Bronchial smooth muscle cell (primary cell): ENCODE measurements around the gene PRICKLE4. TPM values are rescaled to one million over a fixed set of nuclear protein-coding genes. Genes with fewer than 3 reads are reported as not detected.

Experiments used
- total RNA-seq: library from RNA; depleted of rRNA; stranded (reverse); fragments of >200 nt; gene quantifications from 2 replicates; pipeline ENCODE4 v1.2.1, GENCODE V29; 2014

Gene PRICKLE4
- total RNA-seq: 0.16 TPM in 1 of 2 replicates, not detected in the other

DNA sequence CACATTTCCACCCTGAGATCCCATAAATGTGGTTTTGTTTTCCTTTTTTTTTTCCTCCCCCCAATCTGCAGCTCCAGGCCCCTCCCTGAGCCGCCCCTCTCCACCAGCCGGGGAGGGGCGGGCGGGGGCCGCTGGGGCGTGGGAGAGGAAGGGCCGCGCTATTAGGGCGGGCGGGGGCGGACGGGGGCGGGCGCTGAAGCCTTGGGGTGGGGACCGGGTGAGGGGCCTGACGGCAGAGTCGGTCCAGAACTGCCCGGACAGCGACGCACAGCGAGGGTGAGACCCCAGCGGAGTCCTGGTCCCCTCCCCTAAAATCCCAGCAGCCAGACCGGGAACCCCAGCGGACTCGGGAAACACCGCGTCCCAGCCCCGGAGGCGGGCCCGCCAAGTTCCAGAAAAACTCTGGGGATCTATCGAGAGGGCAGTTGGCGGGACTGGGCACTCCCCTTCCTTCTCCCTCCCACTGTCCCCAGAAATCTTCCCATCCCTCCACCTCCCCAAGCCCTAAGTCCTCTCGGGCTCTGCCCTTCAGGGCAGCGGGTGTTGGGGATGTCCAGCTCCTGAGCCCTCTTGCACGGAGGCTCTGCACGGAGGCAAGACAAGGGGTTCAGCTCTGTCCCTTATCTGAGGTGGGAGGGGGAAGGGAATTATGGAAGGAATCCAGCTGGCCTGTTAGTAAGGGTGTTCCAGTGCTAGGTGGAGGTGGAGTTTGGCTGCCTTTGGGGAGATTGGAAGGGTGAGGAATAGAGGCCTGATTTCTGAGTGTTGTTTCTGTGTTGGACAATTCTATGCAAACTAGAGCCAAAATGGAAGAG, at the start of gene PRICKLE4:
Gene PRICKLE4 (plus strand): TSS at position 232 of the 815 bp plus-strand sequence. CDS start 2,692 bp downstream, outside the sequence.

GRCh38 chr6:41735427-41736185, 45.0 kb upstream of the PRICKLE4 start, which contains the start of gene TFEB:
TFEB (minus strand) TSS chr6:41735608; CDS start chr6:41691213, 44,395 bp downstream.

GRCh38 chr6:41747256-41748101, 33.1 kb upstream of the PRICKLE4 start, which contains the start of gene PGC:
PGC (minus strand) TSS chr6:41747397; CDS start chr6:41747334, 63 bp downstream.

GRCh38 chr6:41779788-41780550, 613 bp upstream of the PRICKLE4 start, which contains the start of gene FRS3:
FRS3 (minus strand) TSS chr6:41779900; CDS start chr6:41776987, 2,913 bp downstream.

DNA sequence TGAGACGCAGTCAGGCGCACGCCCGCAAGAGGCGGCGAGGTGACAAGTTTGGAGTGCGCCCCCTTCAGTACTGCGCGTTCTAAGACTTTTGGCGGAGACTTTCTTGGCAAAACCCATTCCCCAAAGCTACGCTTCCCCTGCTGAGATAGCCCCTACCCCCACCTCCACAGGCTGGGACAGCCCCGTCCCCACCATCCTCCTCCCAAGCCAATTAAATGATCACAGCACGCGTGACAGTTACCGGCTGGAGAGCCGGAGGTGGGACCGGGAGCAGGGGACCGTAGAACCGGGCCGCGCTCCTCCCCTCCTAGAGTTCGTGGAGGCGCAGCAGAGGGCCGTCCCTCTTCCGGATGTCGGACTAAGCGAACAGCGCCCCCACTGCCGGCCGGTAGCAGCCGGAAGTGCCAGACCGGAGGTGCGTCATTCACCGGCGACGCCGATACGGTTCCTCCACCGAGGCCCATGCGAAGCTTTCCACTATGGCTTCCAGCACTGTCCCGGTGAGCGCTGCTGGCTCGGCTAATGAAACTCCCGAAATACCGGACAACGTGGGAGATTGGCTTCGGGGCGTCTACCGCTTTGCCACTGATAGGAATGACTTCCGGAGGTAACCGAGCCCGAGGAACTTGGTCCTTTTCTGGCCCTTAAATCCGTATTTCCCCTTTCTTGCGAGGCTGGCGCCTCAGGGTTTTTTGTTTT, 6.8 kb downstream of the PRICKLE4 start, which contains the start of gene TOMM6:
Gene TOMM6 (plus strand): TSS at position 476 of the 699 bp plus-strand sequence. CDS start 4 bp downstream, at position 480.

Other genes starting within 250 kb of the PRICKLE4 start
- gene FOXP4, start 234.4 kb upstream of the PRICKLE4 start, total RNA-seq: 1.0 and 1.1 TPM in 2 replicates
- gene MDFI, start 142.3 kb upstream of the PRICKLE4 start, total RNA-seq: 0.26 TPM in 1 of 2 replicates, not detected in the other
- 1.5 and 1.9 TPM in 2 replicates for gene TFEB, start 45.2 kb upstream of the PRICKLE4 start, total RNA-seq
- not detected in 2 replicates for gene PGC, start 33.4 kb upstream of the PRICKLE4 start, total RNA-seq
- 1.3 and 2.2 TPM in 2 replicates for gene FRS3, start 882 bp upstream of the PRICKLE4 start, total RNA-seq
- gene TOMM6, start 6.9 kb downstream of the PRICKLE4 start, total RNA-seq: 30.5 and 62.7 TPM in 2 replicates
- gene USP49, start 114.6 kb downstream of the PRICKLE4 start, total RNA-seq: 2.2 and 2.4 TPM in 2 replicates
- 20.1 and 23.2 TPM in 2 replicates for gene MED20, start 140.4 kb downstream of the PRICKLE4 start, total RNA-seq
- gene BYSL, start 140.7 kb downstream of the PRICKLE4 start, total RNA-seq: 11.2 and 11.5 TPM in 2 replicates
- gene CCND3, start 161.0 kb downstream of the PRICKLE4 start, total RNA-seq: 9.7 and 14.8 TPM in 2 replicates